Upper lobe of right lung (tissue), 1 donor: ENCODE results near the gene GRK5. TPM values are rescaled to one million over a fixed set of nuclear protein-coding genes. Genes with fewer than 3 reads are reported as not detected.

Experiments
- ATAC-seq: fragments of 200-7000 bp; cut with Tn5 transposase; one replicate; pipeline ENCODE4 v1.9.1; 2020; ENCODE audit warnings: mild to moderate bottlenecking, moderate library complexity
- DNase-seq: peaks from one replicate; pipeline ENCODE4 v3.0.0-alpha.2; 2020
- H3K27ac ChIP-seq: fragments of 200-600 bp; one replicate; pipeline ENCODE4 v1.8.0; 2022
- H3K27me3 ChIP-seq: fragments of 200-600 bp; one replicate; pipeline ENCODE4 v1.8.0; 2022; ENCODE audit warnings: mild to moderate bottlenecking
- H3K36me3 ChIP-seq: fragments of 200-600 bp; one replicate; pipeline ENCODE4 v1.8.0; 2022
- H3K4me1 ChIP-seq: fragments of 200-600 bp; one replicate; pipeline ENCODE4 v1.8.0; 2022
- H3K4me3 ChIP-seq: fragments of 200-600 bp; one replicate; pipeline ENCODE4 v1.8.0; 2022; ENCODE audit warnings: mild to moderate bottlenecking
- H3K9me3 ChIP-seq: fragments of 200-600 bp; one replicate; pipeline ENCODE4 v1.8.0; 2022
- CTCF ChIP-seq: fragments of 200-600 bp; IDR thresholded peaks from one replicate; pipeline ENCODE4 v1.8.0; 2022; ENCODE audit warnings: antibody characterized with exemption
- intact Hi-C: fragments of 100-400 bp; cut with DNase I; formaldehyde crosslinking; loops from one replicate; pipeline ENCODE4 v1.11.0; 2022
- total RNA-seq: library from RNA; stranded (reverse); fragmentation: NEBNext Ultra II Directional; extraction: Animal tissue kit (Norgen Biotek cat#: 25700); gene quantifications from one replicate; pipeline ENCODE4 v1.2.1, GENCODE V29; 2021
- donor health status: DM: no; HTN: yes; CAD: no; lungs with severe emphysema.

Gene GRK5
- total RNA-seq, 1 donor from 2014 or later = 83.5 TPM

- ATAC-seq (no peak), DNase-seq (no peak)
- H3K9me3 ChIP-seq = no peaks in the 10 kb centered on the region
- no peak overlapping the region for H3K4me3 ChIP-seq
- no peaks in the 10 kb centered on the region for H3K36me3 ChIP-seq
- no peak overlapping the region for H3K27ac ChIP-seq
- H3K27me3 ChIP-seq = no peaks in the 10 kb centered on the region
- intact Hi-C loops = no loop called here
- TF ChIP-seq CTCF = no peak
- H3K4me1 ChIP-seq = peaks cover 38% of the 10 kb centered on the region
Observed at GRCh38 chr10:119339109-119339508, 131.7 kb downstream of the GRK5 start.

GRCh38 chr10:119340893-119341458 is 133.6 kb downstream of the GRK5 start:
- Histone ChIP-seq H3K4me1 (peaks cover 30% of the 10 kb centered on the region), H3K27ac (peak overlapping the region; percentile 65), H3K27me3 (no peaks in the 10 kb centered on the region), H3K36me3 (no peaks in the 10 kb centered on the region), H3K4me3 (no peak overlapping the region), H3K9me3 (no peaks in the 10 kb centered on the region)
- ATAC-seq (peak; percentile 9), DNase-seq (peak; percentile 62)
- intact Hi-C loops = no loop called here
- TF ChIP-seq CTCF = no peak

GRCh38 chr10:119341459-119342301 is 134.3 kb downstream of the GRK5 start:
- ATAC-seq = peak; percentile 59

GRCh38 chr10:119342335-119342734 is 135.0 kb downstream of the GRK5 start:
- Histone ChIP-seq H3K36me3 (no peaks in the 10 kb centered on the region), H3K27me3 (no peaks in the 10 kb centered on the region), H3K27ac (peak overlapping the region; percentile 32), H3K9me3 (no peaks in the 10 kb centered on the region), H3K4me3 (no peak overlapping the region), H3K4me1 (peaks cover 24% of the 10 kb centered on the region)
- DNase-seq (peak; percentile 32), ATAC-seq (no peak)
- no peak for TF ChIP-seq CTCF
- intact Hi-C loops = no loop called here

More at GRCh38 chr10:119341459-119342301, 134.3 kb downstream of the GRK5 start:
- Histone ChIP-seq H3K9me3 (no peaks in the 10 kb centered on the region), H3K4me3 (no peak overlapping the region), H3K27ac (peak overlapping the region; percentile 65), H3K27me3 (no peaks in the 10 kb centered on the region), H3K4me1 (peaks cover 24% of the 10 kb centered on the region), H3K36me3 (no peaks in the 10 kb centered on the region)
- no peak for TF ChIP-seq CTCF
- intact Hi-C loops = no loop called here
- peak; percentile 63 for DNase-seq

GRCh38 chr10:119343011-119343601 is 135.7 kb downstream of the GRK5 start:
- no peak for TF ChIP-seq CTCF
- ATAC-seq (peak; percentile 10), DNase-seq (peak; percentile 39)
- H3K9me3 ChIP-seq = no peaks in the 10 kb centered on the region
- no peaks in the 10 kb centered on the region for H3K27me3 ChIP-seq
- H3K4me3 ChIP-seq = no peak overlapping the region
- intact Hi-C loops = no loop called here
- H3K4me1 ChIP-seq = peaks cover 30% of the 10 kb centered on the region
- peak overlapping the region; percentile 32 for H3K27ac ChIP-seq
- no peaks in the 10 kb centered on the region for H3K36me3 ChIP-seq
